Measurements from ENCODE around the gene ARHGAP8. TPM values are rescaled to one million over a fixed set of nuclear protein-coding genes. Genes with fewer than 3 reads are reported as not detected.

ARHGAP8 gene
- total RNA-seq, 2 experiments from 2014 or later: 3.3 to 3.4 TPM

DNA sequence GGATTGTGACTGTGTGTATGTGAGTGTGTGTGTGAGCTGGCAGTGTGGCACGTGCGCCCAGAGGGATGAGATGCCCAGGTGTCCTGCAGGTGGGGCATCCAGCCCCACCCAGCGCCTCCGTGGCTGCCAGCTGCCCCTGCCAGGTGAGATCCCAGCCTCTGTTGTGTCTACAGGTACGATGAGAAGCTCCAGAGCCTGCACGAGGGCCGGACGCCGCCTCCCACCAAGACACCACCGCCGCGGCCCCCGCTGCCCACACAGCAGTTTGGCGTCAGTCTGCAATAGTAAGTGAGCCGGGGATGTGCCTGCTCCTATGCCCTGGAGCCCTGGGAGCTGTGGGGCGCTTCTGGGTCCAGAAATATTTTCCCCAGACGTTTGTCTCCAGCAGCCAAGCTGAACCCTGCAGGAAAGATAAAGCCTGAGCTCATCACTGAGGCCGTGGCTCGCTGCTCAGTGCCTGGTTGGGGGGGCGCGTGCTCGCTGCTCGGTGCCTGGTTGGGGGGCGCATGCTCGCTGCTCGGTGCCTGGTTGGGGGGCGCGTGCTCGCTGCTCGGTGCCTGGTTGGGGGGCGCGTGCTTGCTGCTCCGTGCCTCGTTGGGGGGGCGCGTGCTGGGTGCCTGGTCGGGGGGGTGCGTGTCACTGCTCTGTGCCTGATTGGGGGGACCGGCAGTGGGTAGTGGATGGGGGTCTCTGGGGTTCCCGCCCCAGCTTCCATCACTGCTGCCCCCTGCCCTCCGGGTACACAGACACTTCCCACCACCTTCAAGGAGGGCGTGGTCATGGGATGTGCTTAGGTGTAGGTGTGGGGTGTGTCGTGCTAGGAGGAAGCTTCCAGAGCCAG, 73.2 kb downstream of the ARHGAP8 start:
- Mint-ChIP-seq H3K27ac (no peak overlapping the region), H3K4me1 (no peaks in the 10 kb centered on the region), H3K4me3 (no peak overlapping the region), H3K36me3 (ENCODE audit: low read depth) (no peaks in the 10 kb centered on the region), H3K9me3 (ENCODE audit: low read depth) (no peaks in the 10 kb centered on the region), H3K27me3 (peaks cover 4% of the 10 kb centered on the region)
- ChIA-PET POLR2A (no interaction called here), CTCF (no interaction called here)
- DNase-seq (no peak), ATAC-seq (no peak)
- intact Hi-C loops (cut with DNase I, micrococcal nuclease): no loop called here

- Mint-ChIP-seq H3K27me3 (peaks cover 6% of the 10 kb centered on the region), H3K9me3 (ENCODE audit: low read depth) (no peaks in the 10 kb centered on the region), H3K27ac (no peak overlapping the region), H3K36me3 (ENCODE audit: low read depth) (no peaks in the 10 kb centered on the region), H3K4me3 (no peak overlapping the region), H3K4me1 (no peaks in the 10 kb centered on the region)
- ATAC-seq (no peak), DNase-seq (no peak)
- ChIA-PET POLR2A (no interaction called here), CTCF (interaction anchor here (0.6 kb wide), 1 partner anchor 1866 kb away, joined by 3 read pairs; no protein-coding TSS in a partner anchor)
- intact Hi-C loops (cut with DNase I, micrococcal nuclease): no loop called here
These were observed 75.4 kb downstream of the ARHGAP8 start for GRCh38 chr22:44827666-44828190.

DNA sequence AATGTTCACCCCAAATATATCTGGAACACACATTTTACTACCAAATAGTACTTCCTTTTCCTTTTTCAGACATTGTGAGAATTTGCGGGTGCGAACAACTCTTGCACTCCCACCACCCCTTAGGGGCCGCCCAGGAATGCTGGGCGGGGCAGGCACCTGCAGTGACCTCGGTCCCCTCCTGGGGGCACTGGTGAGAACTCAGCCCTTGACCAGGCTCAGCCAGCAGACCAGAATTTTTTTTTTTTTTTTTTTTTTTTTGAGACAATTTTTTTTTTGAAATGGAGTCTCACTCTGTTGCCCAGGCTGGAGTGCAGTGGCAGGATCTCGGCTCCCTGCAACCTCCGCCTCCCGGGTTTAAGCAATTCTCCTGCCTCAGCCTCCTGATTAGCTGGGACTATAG, 75.8 kb downstream of the ARHGAP8 start:
- intact Hi-C loops (cut with DNase I, micrococcal nuclease): no loop called here
- peak; percentile 53 for ATAC-seq

GRCh38 chr22:44831885-44832284, 79.5 kb downstream of the ARHGAP8 start:
- Mint-ChIP-seq H3K9me3 (ENCODE audit: low read depth) (peaks cover 9% of the 10 kb centered on the region), H3K36me3 (ENCODE audit: low read depth) (no peaks in the 10 kb centered on the region), H3K27ac (no peak overlapping the region), H3K4me3 (no peak overlapping the region), H3K27me3 (peaks cover 10% of the 10 kb centered on the region), H3K4me1 (no peaks in the 10 kb centered on the region)
- DNase-seq (no peak), ATAC-seq (no peak)
- ChIA-PET CTCF (interaction anchor here (0.6 to 0.7 kb wide), 2 partner anchors 10 to 68 kb away, joined by 3 read pairs; no protein-coding TSS in a partner anchor), POLR2A (no interaction called here)
- intact Hi-C loops (cut with DNase I, micrococcal nuclease): no loop called here

More for the DNA sequence above, 75.8 kb downstream of the ARHGAP8 start:
- H3K9me3 Mint-ChIP-seq (ENCODE audit: low read depth): no peaks in the 10 kb centered on the region
- H3K4me1 Mint-ChIP-seq: no peaks in the 10 kb centered on the region
- peaks cover 6% of the 10 kb centered on the region for H3K27me3 Mint-ChIP-seq
- peak; percentile 59 for DNase-seq
- no peaks in the 10 kb centered on the region for H3K36me3 Mint-ChIP-seq (ENCODE audit: low read depth)
- no peak overlapping the region for H3K4me3 Mint-ChIP-seq
- ChIA-PET CTCF (no interaction called here), POLR2A (no interaction called here)
- no peak overlapping the region for H3K27ac Mint-ChIP-seq

DNA sequence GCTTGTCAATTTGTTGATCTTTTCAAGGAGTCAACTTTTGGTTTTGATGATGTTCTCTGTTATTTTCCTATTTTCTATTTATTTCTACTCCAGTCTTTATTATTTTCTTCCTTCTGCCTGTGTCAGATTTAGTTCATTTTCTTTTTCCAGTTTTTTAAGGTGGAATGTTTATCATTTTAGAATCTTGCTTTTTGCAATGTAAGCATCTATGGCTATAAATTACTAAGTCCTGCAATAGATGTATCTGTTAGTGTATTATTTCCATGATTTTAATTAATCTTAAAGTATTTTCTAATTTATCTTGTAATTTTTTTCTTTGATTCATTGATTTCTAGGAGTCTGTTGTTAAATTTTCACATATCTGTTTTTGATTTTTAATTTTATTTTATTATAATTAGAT, 81.7 kb downstream of the ARHGAP8 start:
- ATAC-seq: no peak

DNA sequence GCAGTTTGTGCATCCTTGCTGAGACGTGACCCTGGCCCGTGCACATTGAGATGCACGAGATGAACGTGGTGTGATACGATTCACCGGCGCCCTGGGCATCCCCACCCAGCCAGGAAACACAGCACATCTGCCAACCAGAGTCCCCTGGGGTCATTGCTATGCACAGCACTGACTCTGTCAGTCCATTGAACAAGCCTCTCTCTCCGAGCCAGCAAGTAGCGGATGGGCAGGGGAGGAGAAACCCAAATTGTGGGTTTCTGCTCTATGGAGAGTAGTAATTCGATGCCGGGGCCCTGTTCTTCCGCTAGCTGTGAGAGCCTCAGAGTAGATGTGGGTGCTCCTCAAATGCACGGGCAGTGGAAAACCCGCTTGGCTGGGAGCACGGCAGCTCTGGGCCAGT, 85.1 kb downstream of the ARHGAP8 start:
- Mint-ChIP-seq H3K9me3 (ENCODE audit: low read depth) (peaks cover 9% of the 10 kb centered on the region), H3K27me3 (peaks cover 8% of the 10 kb centered on the region), H3K27ac (no peak overlapping the region), H3K4me1 (no peaks in the 10 kb centered on the region), H3K4me3 (no peak overlapping the region), H3K36me3 (ENCODE audit: low read depth) (no peaks in the 10 kb centered on the region)
- ChIA-PET CTCF (no interaction called here), POLR2A (no interaction called here)
- ATAC-seq (no peak), DNase-seq (no peak)
- intact Hi-C loops (cut with DNase I, micrococcal nuclease): no loop called here

More for the DNA sequence above, 81.7 kb downstream of the ARHGAP8 start:
- intact Hi-C loops (cut with DNase I, micrococcal nuclease): no loop called here
- no peak for DNase-seq
- no peak overlapping the region for H3K4me3 Mint-ChIP-seq
- CTCF ChIA-PET: no interaction called here
- no peaks in the 10 kb centered on the region for H3K36me3 Mint-ChIP-seq (ENCODE audit: low read depth)
- POLR2A ChIA-PET: no interaction called here
- peaks cover 8% of the 10 kb centered on the region for H3K27me3 Mint-ChIP-seq
- no peaks in the 10 kb centered on the region for H3K4me1 Mint-ChIP-seq
- no peak overlapping the region for H3K27ac Mint-ChIP-seq
- H3K9me3 Mint-ChIP-seq (ENCODE audit: low read depth): peaks cover 9% of the 10 kb centered on the region

GRCh38 chr22:44838316-44839016, 86.1 kb downstream of the ARHGAP8 start:
- ATAC-seq (no peak), DNase-seq (no peak)
- POLR2A ChIA-PET: no interaction called here
- Mint-ChIP-seq H3K27me3 (peaks cover 6% of the 10 kb centered on the region), H3K4me3 (no peak overlapping the region), H3K4me1 (no peaks in the 10 kb centered on the region), H3K9me3 (ENCODE audit: low read depth) (peaks cover 9% of the 10 kb centered on the region), H3K36me3 (ENCODE audit: low read depth) (no peaks in the 10 kb centered on the region), H3K27ac (no peak overlapping the region)
- CTCF ChIA-PET: no interaction called here
- intact Hi-C loops (cut with DNase I, micrococcal nuclease): no loop called here

DNA sequence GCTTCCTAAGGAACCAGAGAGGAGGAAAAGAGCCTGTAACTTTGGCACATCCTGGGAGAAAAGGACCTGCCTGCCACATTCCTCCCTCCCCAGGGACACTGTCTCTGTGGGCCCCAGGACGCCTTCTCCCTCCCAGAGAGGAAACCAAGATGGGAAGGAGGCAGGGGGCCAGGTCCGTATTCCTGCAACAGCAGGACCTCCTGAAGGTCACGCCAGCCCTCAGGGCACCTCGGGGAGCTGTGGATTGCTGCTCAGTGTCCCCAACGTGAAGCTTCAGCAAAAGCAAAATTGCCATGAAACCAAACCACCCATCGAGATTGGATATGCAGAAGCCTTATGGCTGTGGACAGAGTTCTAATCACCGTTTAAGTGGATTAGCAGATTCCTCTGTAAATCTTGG, 86.7 kb downstream of the ARHGAP8 start:
- H3K4me3 Mint-ChIP-seq: no peak overlapping the region
- intact Hi-C loops (cut with DNase I, micrococcal nuclease): no loop called here
- no peaks in the 10 kb centered on the region for H3K36me3 Mint-ChIP-seq (ENCODE audit: low read depth)
- ChIA-PET POLR2A (no interaction called here), CTCF (no interaction called here)
- peaks cover 9% of the 10 kb centered on the region for H3K9me3 Mint-ChIP-seq (ENCODE audit: low read depth)
- ATAC-seq (no peak), DNase-seq (no peak)
- H3K27ac Mint-ChIP-seq: no peak overlapping the region
- H3K4me1 Mint-ChIP-seq: no peaks in the 10 kb centered on the region
- H3K27me3 Mint-ChIP-seq: peaks cover 6% of the 10 kb centered on the region

GRCh38 chr22:44839721-44840120, 87.3 kb downstream of the ARHGAP8 start:
- intact Hi-C loops (cut with DNase I, micrococcal nuclease): no loop called here
- ChIA-PET CTCF (interaction anchor here (1.3 kb wide), 1 partner anchor 10 kb away, joined by 3 read pairs; no protein-coding TSS in a partner anchor), POLR2A (no interaction called here)
- Mint-ChIP-seq H3K36me3 (ENCODE audit: low read depth) (no peaks in the 10 kb centered on the region), H3K4me1 (no peaks in the 10 kb centered on the region), H3K27ac (no peak overlapping the region), H3K9me3 (ENCODE audit: low read depth) (peaks cover 8% of the 10 kb centered on the region), H3K27me3 (peaks cover 2% of the 10 kb centered on the region), H3K4me3 (no peak overlapping the region)
- ATAC-seq (no peak), DNase-seq (no peak)

DNA sequence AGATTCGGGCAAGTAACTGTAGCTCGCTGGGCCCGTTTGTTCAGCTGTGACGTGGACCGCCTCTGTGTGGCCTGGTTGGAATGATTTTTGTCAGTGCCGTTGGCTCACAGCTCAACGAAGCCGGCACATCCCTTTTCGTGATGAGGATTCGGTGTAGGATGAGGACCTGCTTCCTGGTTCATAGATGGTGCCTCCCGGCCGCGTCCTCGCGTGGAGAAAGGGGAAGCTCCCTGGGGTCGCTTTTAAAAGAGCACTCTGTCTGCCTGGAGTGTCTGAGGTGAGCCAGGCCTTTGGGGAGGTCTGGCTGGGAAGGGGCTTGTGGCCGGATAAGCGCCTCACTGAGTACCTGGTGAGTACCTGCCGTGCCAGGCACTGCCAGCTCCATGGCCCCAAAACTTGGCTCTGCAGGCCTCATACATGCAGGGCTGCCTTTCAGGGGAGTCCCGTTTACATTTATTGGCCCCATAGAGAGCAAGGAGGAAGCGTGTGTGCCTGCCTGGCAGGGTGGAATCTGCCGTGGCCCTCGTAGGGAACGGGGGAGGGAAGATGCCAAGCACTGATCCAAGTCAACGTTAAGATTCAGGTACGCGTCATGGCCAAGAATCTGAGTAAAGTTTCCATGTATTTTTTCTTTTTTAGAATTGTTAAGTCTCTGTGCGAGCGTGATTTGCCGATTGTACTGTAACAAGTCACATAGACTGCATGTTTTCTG, 88.4 kb downstream of the ARHGAP8 start:
- Mint-ChIP-seq H3K4me1 (no peaks in the 10 kb centered on the region), H3K36me3 (ENCODE audit: low read depth) (no peaks in the 10 kb centered on the region), H3K27ac (no peak overlapping the region), H3K27me3 (no peaks in the 10 kb centered on the region), H3K4me3 (no peak overlapping the region), H3K9me3 (ENCODE audit: low read depth) (peaks cover 8% of the 10 kb centered on the region)
- intact Hi-C loops (cut with DNase I, micrococcal nuclease): no loop called here
- DNase-seq (no peak), ATAC-seq (no peak)
- POLR2A ChIA-PET: interaction anchor here (0.6 to 0.7 kb wide), 3 partner anchors 99 to 459 kb away, joined by 3 to 4 read pairs (median 3); no protein-coding TSS in a partner anchor
- CTCF ChIA-PET: interaction anchor here (1.3 kb wide), 1 partner anchor 11 kb away, joined by 3 read pairs; no protein-coding TSS in a partner anchor

GRCh38 chr22:44842417-44842816, 90.0 kb downstream of the ARHGAP8 start:
- intact Hi-C loops (cut with DNase I, micrococcal nuclease): no loop called here
- Mint-ChIP-seq H3K36me3 (ENCODE audit: low read depth) (no peaks in the 10 kb centered on the region), H3K4me1 (no peaks in the 10 kb centered on the region), H3K27ac (no peak overlapping the region), H3K27me3 (no peaks in the 10 kb centered on the region), H3K9me3 (ENCODE audit: low read depth) (peaks cover 7% of the 10 kb centered on the region), H3K4me3 (no peak overlapping the region)
- ATAC-seq (no peak), DNase-seq (no peak)
- ChIA-PET POLR2A (no interaction called here), CTCF (no interaction called here)
